Left renal pelvis (tissue), 4 donors: ENCODE measurements around the gene GPR52. TPM values are rescaled to one million over a fixed set of nuclear protein-coding genes. Genes with fewer than 3 reads are reported as not detected.
A peak's percentile ranks its signal among the peaks of the same experiment; 100 is the strongest.
"Not testable (repeated sequence)": the region's sequence is repeated elsewhere in the genome, so short reads cannot be mapped to it uniquely, and the experiment has no call there.

Source experiments
- DNase-seq, 4 donors: peaks; one replicate each; pipeline ENCODE4 v3.0.0-alpha.2; 2013; ENCODE audit warnings: low read depth in 4 of 4, low spot score in 3 of 4
- polyA plus RNA-seq, 4 donors: library from polyadenylated mRNA; unstranded; fragments of 120-200 nt; gene quantifications; one replicate each; pipeline ENCODE4 v1.2.1, GENCODE V29; 2013; ENCODE audit not compliant: insufficient read length in 4 of 4

The GPR52 gene, protein sequence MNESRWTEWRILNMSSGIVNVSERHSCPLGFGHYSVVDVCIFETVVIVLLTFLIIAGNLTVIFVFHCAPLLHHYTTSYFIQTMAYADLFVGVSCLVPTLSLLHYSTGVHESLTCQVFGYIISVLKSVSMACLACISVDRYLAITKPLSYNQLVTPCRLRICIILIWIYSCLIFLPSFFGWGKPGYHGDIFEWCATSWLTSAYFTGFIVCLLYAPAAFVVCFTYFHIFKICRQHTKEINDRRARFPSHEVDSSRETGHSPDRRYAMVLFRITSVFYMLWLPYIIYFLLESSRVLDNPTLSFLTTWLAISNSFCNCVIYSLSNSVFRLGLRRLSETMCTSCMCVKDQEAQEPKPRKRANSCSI
- polyA plus RNA-seq, result under 1 TPM in 1 of 4 donors, not detected in 3; 0.14 TPM

DNA sequence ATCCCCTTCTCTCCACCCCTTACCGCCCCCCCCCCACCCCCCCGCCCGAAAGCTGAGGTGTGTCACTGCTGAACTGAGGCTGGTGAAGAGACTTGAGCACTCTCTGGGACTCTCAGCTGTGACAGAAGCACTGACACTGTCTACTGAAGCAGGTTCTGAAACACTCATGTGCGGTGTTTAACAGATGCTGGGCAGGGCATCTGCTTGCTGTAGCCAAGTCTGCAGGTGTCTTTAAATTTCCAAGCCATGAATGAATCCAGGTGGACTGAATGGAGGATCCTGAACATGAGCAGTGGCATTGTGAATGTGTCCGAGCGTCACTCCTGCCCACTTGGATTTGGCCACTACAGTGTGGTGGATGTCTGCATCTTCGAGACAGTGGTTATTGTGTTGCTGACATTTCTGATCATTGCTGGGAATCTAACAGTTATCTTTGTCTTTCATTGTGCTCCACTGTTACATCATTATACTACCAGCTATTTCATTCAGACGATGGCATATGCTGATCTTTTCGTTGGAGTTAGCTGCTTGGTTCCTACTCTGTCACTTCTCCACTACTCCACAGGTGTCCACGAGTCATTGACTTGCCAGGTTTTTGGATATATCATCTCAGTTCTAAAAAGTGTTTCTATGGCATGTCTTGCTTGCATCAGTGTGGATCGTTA lies at the start of gene GPR52:
Gene GPR52, plus strand, starts transcription at position 99 of the 665 bp plus-strand sequence. Its CDS starts 148 bp downstream, at position 247.
- no peak for DNase-seq

DNA sequence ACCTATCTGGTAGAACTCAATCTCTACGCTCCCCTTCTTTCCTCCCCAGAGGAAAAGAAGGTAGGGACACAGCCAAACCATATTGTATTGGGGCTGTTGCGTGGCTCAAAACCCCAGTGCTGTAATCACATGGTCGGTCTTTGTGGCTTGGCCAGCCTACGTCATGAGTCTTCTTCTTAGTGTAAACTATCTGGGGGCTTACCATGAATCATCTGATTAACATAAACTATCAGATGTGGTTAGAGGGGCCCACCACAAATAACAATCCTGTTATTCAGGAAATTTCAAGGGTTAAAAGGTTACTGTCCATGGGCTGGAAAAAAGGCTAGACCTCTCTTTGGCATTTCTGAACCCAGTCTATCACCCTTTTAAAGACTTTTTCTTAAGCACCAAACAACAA lies 49.5 kb upstream of the GPR52 start:
- no peak for DNase-seq

DNA sequence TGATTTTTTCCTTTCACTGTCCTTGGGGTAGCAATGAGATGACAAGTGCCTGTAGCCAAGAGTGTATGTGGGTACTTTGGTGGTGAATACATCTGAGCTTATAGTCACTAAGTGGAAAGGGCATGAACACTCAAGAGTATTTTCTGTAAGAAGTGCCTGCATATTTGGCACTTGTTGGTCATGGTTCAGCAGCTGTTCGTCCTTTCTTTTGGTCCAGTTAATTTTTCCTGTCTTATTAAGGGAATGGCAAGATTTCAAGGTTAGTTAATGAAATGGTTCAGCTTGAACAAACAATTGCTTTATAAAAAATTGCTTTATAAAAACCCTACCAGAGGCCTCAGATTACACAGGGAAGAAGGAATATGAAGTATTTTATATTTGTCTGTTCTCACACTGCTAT lies 48.6 kb upstream of the GPR52 start:
- no peak for DNase-seq

DNA sequence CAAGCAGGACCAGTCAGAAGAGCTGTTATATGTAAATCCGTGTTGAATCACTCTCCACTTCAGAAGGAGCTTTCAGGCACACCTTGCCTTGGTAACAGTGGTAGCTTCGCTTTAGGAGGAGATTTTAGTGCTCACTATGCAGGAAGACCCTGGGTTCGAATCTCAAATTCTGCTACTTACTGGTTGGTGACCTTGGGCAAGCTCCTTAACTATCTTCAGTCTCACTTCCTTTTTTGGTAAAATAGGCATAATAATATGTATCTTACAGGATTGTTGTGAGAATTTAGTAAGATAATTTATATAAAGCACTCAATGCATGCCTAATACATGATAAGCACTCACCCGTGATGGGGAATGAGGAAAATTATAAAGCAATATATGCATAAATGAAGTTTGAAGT lies 46.7 kb upstream of the GPR52 start:
- no peak for DNase-seq

DNA sequence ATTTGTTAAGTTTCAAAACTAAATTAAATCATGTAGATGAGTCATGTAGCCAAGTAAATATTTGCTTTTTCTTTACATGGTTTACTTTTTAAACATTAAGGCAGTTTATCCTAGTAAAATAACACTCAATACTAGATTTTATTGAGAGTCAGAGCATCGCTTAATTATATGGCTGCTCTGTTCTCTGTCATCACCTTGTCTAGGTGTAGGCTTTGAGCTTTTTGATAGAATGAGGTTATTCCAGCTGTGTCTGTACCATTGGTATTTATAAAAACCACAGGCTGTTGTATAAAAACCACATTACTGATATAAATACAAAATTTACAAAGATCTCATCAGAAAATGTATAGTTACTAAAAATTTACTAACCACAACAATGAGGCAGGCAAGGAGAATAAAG lies 42.5 kb upstream of the GPR52 start:
- no peak for DNase-seq

DNA sequence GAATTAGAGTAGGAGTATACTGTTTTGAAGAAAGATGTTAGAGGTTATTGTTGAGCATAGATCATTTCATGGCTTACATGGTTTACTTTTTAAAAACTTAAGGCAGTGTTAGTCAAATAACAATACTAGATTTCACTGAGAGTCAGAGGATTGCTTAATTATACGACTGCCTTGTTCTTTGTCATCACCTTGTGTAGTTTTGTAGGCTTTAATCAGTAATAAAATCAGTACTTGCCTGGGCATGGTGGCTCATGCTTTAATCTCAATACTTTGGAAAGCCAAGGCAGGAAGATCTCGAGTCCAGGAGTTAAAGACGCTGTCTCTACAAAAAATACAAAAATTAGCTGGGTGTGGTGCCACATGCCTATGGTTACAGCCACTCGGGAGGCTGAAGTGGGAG lies 41.3 kb upstream of the GPR52 start:
- no peak for DNase-seq

DNA sequence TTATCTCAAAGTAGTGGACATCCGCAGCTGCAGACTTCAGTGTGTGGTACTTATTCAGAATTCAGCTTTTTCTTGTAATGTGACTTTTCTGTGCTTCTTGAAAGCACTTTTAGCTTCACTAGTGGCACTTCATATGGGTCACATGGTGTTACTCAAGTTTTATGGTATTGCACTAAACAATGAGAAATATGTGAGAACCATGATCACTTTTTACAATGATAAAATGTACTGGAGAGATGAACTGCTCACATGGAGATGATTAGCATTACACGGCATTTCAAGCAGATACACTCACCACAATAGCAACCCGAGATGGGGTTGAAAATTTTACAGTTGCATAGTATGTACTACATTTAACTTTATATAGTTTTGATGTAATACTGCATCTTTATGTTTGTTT lies 40.1 kb upstream of the GPR52 start:
- DNase-seq, result no peak

DNA sequence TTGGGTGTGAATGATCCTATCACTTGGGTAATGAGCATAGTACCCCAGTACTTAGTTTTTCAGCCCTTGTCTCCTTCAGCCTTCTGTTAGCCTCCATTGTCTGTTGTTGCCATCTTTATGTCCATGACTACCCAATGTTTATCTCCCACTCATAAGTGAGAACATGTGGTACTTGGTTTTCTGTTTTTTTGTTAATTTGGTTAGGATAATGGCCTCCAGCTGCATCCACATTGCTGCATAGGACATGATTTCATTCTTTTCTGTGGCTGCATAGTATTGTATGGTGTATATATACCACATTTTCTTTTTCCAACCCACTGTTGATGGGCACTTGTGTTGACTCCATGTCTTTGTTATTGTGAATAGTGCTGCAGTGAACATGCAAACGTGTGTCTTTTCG lies 39.6 kb upstream of the GPR52 start:
- DNase-seq, result no peak

DNA sequence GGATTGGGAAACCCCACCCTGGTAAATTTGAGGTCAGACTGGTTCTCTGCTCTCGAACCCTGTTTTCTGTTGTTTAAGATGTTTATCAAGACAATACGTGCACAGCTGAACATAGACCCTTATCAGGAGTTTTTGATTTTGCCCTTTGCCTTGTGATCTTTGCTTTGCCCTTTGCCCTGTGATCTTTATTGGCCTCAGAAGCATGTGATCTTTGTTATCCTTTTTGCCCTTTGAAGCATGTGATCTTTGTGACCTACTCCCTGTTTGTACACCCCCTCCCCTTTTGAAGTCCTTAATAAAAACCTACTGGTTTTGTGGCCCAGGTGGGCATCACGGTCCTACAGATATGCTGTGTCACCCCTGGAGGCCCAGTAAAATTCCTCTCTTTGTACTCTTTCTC lies 38.0 kb upstream of the GPR52 start:
- not testable (repeated sequence) for DNase-seq

DNA sequence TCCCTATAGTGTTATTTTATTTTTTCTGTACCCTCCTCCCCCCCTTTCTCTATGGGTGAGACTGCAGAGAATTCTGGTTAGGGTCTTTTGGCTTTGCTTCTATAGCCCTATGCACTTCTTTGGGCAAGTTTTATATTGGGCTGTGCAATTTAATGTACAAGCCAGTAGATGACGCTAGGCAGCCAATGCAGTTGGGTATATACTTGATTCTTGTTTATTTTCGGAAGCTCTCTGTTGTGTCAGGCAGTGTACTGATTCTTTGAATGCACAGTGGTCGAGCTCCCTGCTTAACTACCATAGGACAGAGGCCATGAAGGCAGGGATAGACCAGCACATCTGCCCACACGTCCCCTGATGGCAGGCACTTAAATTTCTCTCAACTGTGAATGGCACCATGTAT lies 34.1 kb upstream of the GPR52 start:
- DNase-seq, result no peak

DNA sequence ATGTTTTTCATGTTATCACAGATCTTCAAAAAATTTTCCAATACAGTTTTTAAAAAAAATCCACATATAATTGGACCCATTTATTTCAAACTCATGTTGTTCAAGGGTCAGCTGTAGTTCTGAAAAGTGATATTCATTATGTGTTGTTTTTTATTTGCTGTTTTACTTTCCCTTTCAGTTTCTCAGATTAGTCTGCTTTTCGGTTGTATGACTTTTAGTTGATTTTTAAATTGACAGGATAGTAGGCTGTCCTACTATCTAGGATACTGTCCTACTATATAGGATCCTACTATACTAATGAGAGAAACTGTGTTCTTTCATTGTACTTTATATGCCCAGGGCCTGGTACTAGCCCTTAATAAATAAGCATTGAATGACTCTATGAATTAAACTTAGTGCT lies 33.6 kb upstream of the GPR52 start:
- no peak for DNase-seq

DNA sequence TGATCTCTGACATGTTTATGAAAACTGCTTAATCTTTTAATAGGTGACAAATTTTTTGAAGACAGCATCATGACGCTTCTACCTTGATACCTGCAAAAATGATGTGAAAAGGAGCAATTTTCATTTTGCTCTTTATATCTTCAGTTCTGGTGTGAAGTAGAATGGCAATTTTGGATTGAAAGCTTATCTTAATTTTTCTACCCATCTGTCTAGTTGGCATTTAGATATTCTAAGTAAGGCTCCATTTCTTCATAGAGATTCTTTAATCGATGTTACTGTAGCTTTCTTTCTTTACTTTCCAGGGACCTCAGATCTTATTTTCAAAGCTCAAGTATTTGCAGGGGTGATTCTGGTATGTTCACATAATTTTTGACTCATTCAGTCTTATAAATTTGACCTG lies 32.3 kb upstream of the GPR52 start:
- DNase-seq, result no peak

DNA sequence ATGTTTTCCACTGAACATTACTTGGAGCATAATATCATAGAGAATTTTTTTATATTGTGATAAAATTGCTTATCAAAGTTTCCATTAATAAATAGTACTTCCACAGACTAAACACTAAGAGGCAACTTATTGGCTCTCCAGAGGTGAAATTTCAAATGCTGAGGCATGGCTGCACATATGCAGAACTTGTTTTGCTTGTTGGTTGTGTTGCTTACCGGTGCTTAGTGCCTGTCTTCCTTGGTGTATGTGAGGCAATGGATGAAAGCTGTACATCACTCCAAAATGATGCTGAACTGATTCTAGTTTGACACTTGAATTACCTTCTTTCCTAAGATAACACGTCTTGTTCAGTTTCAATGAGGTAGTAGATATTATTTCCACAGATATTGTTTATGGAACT lies 29.8 kb upstream of the GPR52 start:
- no peak for DNase-seq

DNA sequence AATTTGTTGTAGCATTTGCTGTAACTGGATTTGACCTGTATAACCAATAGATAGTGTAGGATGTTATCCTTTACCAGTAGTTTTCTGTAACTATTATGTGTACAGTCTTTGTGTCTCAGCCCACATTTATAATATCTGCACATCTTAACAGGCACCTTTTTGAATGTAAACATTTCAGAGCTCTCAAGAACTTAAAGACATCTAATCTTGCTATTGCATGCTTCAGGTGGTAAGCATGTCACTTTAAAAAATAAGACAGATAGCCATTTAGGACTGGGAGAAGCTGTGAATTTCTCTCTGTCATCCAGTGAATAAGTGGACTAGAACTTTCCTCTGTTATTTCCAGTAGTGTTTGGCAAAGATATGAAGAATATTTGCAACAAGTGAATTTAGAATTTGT lies 22.6 kb upstream of the GPR52 start:
- DNase-seq, result no peak

DNA sequence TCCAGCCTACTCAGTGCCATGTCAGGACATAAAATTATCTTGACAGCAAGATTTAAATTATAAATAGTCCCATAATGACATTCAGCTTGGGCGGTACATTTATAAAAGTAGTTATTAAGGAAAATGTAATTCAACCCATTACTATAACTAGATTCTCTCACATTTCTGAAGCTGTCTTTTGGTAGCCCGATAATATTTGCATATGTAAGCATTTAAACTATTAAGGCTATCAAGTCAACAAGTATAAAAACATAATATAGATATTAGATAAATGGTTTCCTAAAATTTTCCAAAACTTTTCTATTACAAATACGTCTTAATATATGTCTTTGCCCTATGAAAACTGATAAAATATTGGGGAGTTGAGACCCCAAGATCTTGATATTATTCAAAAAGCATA lies 21.6 kb upstream of the GPR52 start:
- DNase-seq, result no peak

DNA sequence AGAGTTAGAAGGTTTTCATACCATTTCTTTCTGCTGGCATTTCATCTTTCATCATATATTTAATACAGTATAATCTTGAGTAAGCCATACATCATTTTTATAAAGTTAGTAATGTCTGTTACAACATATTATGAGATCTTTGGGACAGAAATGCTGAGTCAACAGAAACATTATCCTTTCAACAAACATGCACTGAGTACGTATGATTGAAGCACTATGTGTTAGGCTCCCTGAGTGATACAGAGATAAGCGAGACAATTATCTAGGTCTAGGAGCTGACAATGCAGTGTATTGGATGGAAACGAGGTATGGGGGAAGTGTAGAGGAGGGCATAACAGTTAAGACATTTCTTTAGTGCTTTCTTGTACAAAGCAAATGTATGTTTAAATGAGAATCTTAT lies 19.7 kb upstream of the GPR52 start:
- DNase-seq, result no peak

DNA sequence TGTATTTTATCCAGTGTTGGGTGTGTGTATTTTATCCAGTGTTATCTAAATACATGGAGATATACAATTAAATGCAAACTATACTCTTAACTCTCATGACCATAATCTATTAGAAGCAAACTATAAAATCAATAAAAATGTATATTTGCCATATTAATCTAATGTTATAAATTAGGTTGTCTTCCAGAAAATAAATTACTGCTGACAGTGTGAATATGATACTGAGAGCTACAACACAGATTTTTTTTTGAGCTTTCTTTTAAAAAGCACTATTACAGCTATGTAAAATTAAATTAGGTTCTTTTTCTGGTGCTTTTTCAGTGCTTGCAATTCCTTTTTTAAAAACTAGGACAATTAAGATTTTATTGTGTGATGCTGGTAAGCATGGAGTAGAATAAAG lies 19.0 kb upstream of the GPR52 start:
- no peak for DNase-seq

DNA sequence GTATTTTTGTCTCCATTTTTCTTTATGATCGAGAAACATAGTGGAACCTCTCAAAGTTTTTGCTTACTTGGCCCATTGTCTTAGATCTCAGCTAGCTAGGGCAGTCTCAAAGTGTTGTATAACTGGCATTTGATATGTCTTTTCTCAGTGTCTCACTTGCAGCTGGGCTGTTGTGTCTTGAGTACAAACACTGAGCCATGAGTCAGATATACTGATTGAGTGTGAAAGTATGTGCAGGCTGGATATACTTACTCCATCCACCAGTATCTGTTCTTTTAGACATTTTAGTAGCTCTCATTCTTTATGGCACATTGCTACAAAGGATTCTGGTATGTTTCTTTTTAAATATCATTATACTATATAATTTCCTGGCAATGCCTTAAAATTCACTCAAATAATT lies 14.3 kb upstream of the GPR52 start:
- DNase-seq, result no peak

DNA sequence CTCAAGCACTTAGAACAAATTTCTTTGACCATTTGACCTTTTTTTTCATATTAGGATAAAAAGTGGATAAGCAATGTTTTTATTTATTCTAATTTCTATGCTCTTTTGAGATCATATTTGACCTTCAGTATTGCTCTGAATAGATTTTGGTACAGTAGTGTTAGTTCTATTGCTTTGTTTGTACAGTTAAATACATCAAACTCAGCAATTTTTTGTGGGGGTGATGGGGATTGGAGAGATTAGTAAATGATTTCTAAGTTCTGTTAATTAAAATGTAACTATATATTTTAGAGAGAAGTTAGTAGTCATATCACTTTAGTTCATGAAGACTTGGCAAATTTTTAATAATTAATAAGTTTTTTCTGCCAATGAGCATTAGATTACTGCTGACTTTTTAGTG lies 2.4 kb upstream of the GPR52 start:
- DNase-seq, result no peak

DNA sequence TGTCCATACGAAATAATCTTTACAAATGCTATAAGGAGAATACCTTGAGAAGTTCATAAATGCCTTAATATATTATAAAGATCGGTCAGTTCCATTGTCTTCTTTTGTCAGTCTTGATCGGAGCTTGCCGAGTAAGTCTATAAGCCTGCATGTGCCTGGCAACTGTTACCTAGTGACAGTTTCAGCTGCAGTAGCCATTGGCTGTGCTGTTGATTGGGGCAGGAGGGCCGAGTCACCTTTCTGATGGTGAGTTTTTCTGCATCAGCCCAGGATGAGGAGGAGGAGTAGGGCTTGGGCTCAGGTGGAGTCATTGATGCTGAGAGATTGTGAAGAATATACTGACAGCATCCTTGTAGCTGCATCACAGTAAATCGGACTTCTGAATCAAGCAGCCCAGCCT lies 1.9 kb upstream of the GPR52 start:
- no peak for DNase-seq

DNA sequence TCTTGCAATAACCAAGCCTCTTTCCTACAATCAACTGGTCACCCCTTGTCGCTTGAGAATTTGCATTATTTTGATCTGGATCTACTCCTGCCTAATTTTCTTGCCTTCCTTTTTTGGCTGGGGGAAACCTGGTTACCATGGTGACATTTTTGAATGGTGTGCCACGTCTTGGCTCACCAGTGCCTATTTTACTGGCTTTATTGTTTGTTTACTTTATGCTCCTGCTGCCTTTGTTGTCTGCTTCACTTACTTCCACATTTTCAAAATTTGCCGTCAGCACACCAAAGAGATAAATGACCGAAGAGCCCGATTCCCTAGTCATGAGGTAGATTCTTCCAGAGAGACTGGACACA lies 743 bp downstream of the GPR52 start:
- no peak for DNase-seq

DNA sequence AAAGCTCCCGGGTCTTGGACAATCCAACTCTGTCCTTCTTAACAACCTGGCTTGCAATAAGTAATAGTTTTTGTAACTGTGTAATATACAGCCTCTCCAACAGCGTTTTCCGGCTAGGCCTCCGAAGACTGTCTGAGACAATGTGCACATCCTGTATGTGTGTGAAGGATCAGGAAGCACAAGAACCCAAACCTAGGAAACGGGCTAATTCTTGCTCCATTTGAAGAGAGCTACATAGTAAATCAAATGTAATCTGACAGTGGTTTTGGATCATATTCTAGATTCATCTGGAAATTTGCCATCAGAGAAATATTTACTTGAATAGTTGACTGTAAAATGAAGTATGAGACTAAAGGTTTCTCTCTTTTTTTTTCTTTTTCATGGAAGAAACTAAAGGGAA lies 1.2 kb downstream of the GPR52 start:
- DNase-seq, result peak in 1 of 4 donors; percentile 6

DNA sequence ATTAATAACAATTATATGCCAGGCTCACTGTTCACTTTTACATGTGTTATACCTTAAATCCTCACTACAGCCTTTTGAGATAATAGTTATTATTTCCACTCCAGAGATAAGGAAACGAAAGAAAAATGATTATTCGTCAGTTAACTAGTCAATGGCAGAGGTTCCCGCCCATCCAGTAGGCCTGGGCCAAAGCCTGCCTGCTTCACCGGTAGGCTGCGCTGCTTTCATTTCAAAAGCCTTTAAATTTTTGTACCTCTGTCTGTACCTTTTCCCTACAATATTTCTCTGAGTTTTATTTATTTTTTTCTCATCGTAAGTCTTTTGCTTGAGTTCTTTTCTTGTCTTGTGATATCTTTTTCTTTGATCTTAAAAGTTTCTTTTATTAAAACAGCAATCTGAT lies 3.6 kb downstream of the GPR52 start:
- DNase-seq, result no peak
